Parathyroid adenoma (tissue), 2 donors: ENCODE results near the gene CLPX.

ENCODE experiments used
- H2AFZ ChIP-seq: fragments of 300-600 bp; sonication (generic); one replicate; pipeline ENCODE4 v1.7.0; 2017; ENCODE audit warnings: antibody characterized with exemption, mild to moderate bottlenecking
- H3K27ac ChIP-seq: fragments of 300-600 bp; sonication (generic); one replicate; pipeline ENCODE4 v1.7.0; 2017
- H3K27me3 ChIP-seq: fragments of 300-600 bp; sonication (generic); one replicate; pipeline ENCODE4 v1.7.0; 2017; ENCODE audit warnings: low read length; ENCODE audit not compliant: control insufficient read depth, insufficient read depth
- H3K36me3 ChIP-seq: fragments of 300-600 bp; sonication (generic); one replicate; pipeline ENCODE4 v1.7.0; 2017; ENCODE audit warnings: low read length; ENCODE audit not compliant: control insufficient read depth, insufficient read depth
- H3K4me1 ChIP-seq: fragments of 300-600 bp; sonication (generic); one replicate; pipeline ENCODE4 v1.7.0; 2017; ENCODE audit warnings: control low read depth
- H3K4me2 ChIP-seq: fragments of 300-600 bp; sonication (generic); one replicate; pipeline ENCODE4 v1.7.0; 2017; ENCODE audit warnings: low read length
- H3K4me3 ChIP-seq: fragments of 300-600 bp; sonication (generic); one replicate; pipeline ENCODE4 v1.7.0; 2017; ENCODE audit warnings: low read depth, low read length
- H3K79me2 ChIP-seq: fragments of 300-600 bp; sonication (generic); one replicate; pipeline ENCODE4 v1.7.0; 2017; ENCODE audit warnings: control low read depth
- H3K9ac ChIP-seq: fragments of 300-600 bp; sonication (generic); one replicate; pipeline ENCODE4 v1.7.0; 2017; ENCODE audit warnings: mild to moderate bottlenecking
- H3K9me3 ChIP-seq: fragments of 300-600 bp; sonication (generic); one replicate; pipeline ENCODE4 v1.7.0; 2017; ENCODE audit warnings: low read length; ENCODE audit not compliant: control insufficient read depth
- CTCF ChIP-seq: fragments of 300-600 bp; sonication (generic); IDR thresholded peaks from one replicate; pipeline ENCODE4 v1.7.0; 2017; ENCODE audit warnings: antibody characterized with exemption, mild to moderate bottlenecking
- donor health status: primary hyperparathyroidism.

CLPX gene

GRCh38 chr15:65134538-65134937 is 50.6 kb downstream of the CLPX start:
- H3K4me2 ChIP-seq, result no peak overlapping the region
- no peaks in the 10 kb centered on the region for H3K9me3 ChIP-seq
- no peak overlapping the region for H3K27ac ChIP-seq
- peaks cover 13% of the 10 kb centered on the region for H3K79me2 ChIP-seq
- H3K36me3 ChIP-seq, result no peaks in the 10 kb centered on the region
- peaks cover 4% of the 10 kb centered on the region for H3K4me1 ChIP-seq
- H2AFZ ChIP-seq, result peak overlapping the region; percentile 80
- no peak overlapping the region for H3K9ac ChIP-seq
- no peaks in the 10 kb centered on the region for H3K27me3 ChIP-seq
- TF ChIP-seq CTCF, result no peak
- H3K4me3 ChIP-seq, result no peak overlapping the region

- H3K9ac ChIP-seq, result no peak within 1 kb of the TSS
- no peaks in the 10 kb centered on the region for H3K9me3 ChIP-seq
- no peaks in the 10 kb centered on the region for H3K36me3 ChIP-seq
- peaks cover 14% of the 10 kb centered on the region for H3K79me2 ChIP-seq
- peaks cover 4% of the 10 kb centered on the region for H3K4me1 ChIP-seq
- H3K27ac ChIP-seq, result peak within 1 kb of the TSS; percentile 69
- peak within 1 kb of the TSS; percentile 78 for H3K4me3 ChIP-seq
- H2AFZ ChIP-seq, result peak within 1 kb of the TSS; percentile 80
- H3K4me2 ChIP-seq, result peak within 1 kb of the TSS; percentile 82
- no peak for TF ChIP-seq CTCF
- H3K27me3 ChIP-seq, result no peaks in the 10 kb centered on the region
Measured at GRCh38 chr15:65133548-65134200, 51.5 kb downstream of the CLPX start, which contains the start of gene PDCD7. TSS of gene PDCD7 (minus strand) at chr15:65133808. CDS start at chr15:65133781, 27 bp downstream.

- Histone ChIP-seq H3K27ac (peak overlapping the region; percentile 69), H3K4me2 (peak overlapping the region; percentile 82), H3K4me3 (peak overlapping the region; percentile 78), H3K36me3 (no peaks in the 10 kb centered on the region), H3K27me3 (no peaks in the 10 kb centered on the region), H2AFZ (no peak overlapping the region), H3K9me3 (no peaks in the 10 kb centered on the region), H3K79me2 (peaks cover 18% of the 10 kb centered on the region), H3K9ac (no peak overlapping the region), H3K4me1 (peaks cover 4% of the 10 kb centered on the region)
- TF ChIP-seq CTCF, result no peak
Measured at GRCh38 chr15:65132878-65133547, 52.1 kb downstream of the CLPX start.

- H3K27ac ChIP-seq, result no peak overlapping the region
- H3K4me1 ChIP-seq, result peaks cover 4% of the 10 kb centered on the region
- H2AFZ ChIP-seq, result no peak overlapping the region
- no peak overlapping the region for H3K9ac ChIP-seq
- no peak overlapping the region for H3K4me3 ChIP-seq
- H3K27me3 ChIP-seq, result no peaks in the 10 kb centered on the region
- TF ChIP-seq CTCF, result no peak
- H3K36me3 ChIP-seq, result no peaks in the 10 kb centered on the region
- peaks cover 30% of the 10 kb centered on the region for H3K79me2 ChIP-seq
- no peak overlapping the region for H3K4me2 ChIP-seq
- no peaks in the 10 kb centered on the region for H3K9me3 ChIP-seq
Measured at GRCh38 chr15:65130941-65131340, 54.2 kb downstream of the CLPX start.
